Liver (tissue), 9 donors: ENCODE measurements around the gene PREX1. TPM values are rescaled to one million over a fixed set of nuclear protein-coding genes. Genes with fewer than 3 reads are reported as not detected.
A peak's percentile ranks its signal among the peaks of the same experiment; 100 is the strongest.

Experiments used
- DNase-seq: peaks from one replicate; pipeline ENCODE4 v3.0.0-alpha.2; 2017; ENCODE audit warnings: low spot score
- H3K27ac ChIP-seq, 2 donors: one replicate each; pipeline ENCODE4 v1.7.0; 2013; ENCODE audit warnings: inconsistent platforms in 2 of 2, low read length in 2 of 2, control low read depth in 1 of 2, low read depth in 1 of 2, mild to moderate bottlenecking in 1 of 2
- H3K27me3 ChIP-seq, 4 donors: one replicate each; pipeline versions ENCODE4 v1.6.1 to v1.7.0; 2013; ENCODE audit warnings: low read length in 3 of 4, inconsistent platforms in 1 of 4, mild to moderate bottlenecking in 1 of 4, moderate library complexity in 1 of 4; ENCODE audit not compliant: control insufficient read depth in 4 of 4, insufficient read depth in 4 of 4
- H3K36me3 ChIP-seq, 4 donors: one replicate each; pipeline versions ENCODE4 v1.6.1 to v1.7.0; 2013; ENCODE audit warnings: low read length in 3 of 4, mild to moderate bottlenecking in 3 of 4, low read depth in 1 of 4, moderate library complexity in 1 of 4; ENCODE audit not compliant: control insufficient read depth in 4 of 4, insufficient read depth in 3 of 4
- H3K4me1 ChIP-seq, 4 donors: one replicate each; pipeline versions ENCODE4 v1.6.1 to v1.7.0; 2013; ENCODE audit warnings: low read length in 3 of 4, mild to moderate bottlenecking in 3 of 4, moderate library complexity in 1 of 4; ENCODE audit not compliant: control insufficient read depth in 4 of 4, insufficient read depth in 4 of 4
- H3K4me3 ChIP-seq, 3 donors: one replicate each; pipeline versions ENCODE4 v1.6.1 to v1.7.0; 2013; ENCODE audit warnings: low read length in 3 of 3, control low read depth in 1 of 3, low read depth in 1 of 3, mild to moderate bottlenecking in 1 of 3
- H3K9ac ChIP-seq, 2 donors: one replicate each; pipeline ENCODE4 v1.7.0; 2013; ENCODE audit warnings: low read length in 2 of 2, mild to moderate bottlenecking in 2 of 2, moderate library complexity in 2 of 2, control low read depth in 1 of 2, low read depth in 1 of 2
- H3K9me3 ChIP-seq, 4 donors: one replicate each; pipeline versions ENCODE4 v1.6.1 to v1.7.0; 2013; ENCODE audit warnings: low read length in 3 of 4; ENCODE audit not compliant: control insufficient read depth in 4 of 4
- ATF3 ChIP-seq: IDR thresholded peaks from 2 replicates; pipeline ENCODE4 v1.6.1; 2016; ENCODE audit warnings: antibody characterized with exemption
- CTCF ChIP-seq: fragments of 150-350 bp; IDR thresholded peaks from 2 replicates; pipeline ENCODE4 v1.5.1; 2017; ENCODE audit warnings: improper control_type of control experiment, low read depth, low read length; ENCODE audit not compliant: missing input control
- EGR1 ChIP-seq, 2 donors: IDR thresholded peaks; 2 replicates each; pipeline ENCODE4 v1.6.1; 2016 to 2018; ENCODE audit warnings: antibody characterized with exemption in 2 of 2, low read depth in 2 of 2
- FOXA1 ChIP-seq: IDR thresholded peaks from 2 replicates; pipeline ENCODE4 v1.6.1; 2016; ENCODE audit warnings: antibody characterized with exemption
- FOXA2 ChIP-seq: IDR thresholded peaks from 2 replicates; pipeline ENCODE4 v1.6.1; 2016; ENCODE audit warnings: antibody characterized with exemption
- HNF4A ChIP-seq, 2 donors: conservative IDR thresholded peaks; 2 replicates each; pipeline ENCODE4 v1.6.1; 2016; ENCODE audit warnings: antibody characterized with exemption in 2 of 2, mild to moderate bottlenecking in 2 of 2
- HNF4G ChIP-seq: IDR thresholded peaks from 2 replicates; pipeline ENCODE4 v1.6.1; 2016; ENCODE audit warnings: antibody characterized with exemption
- JUND ChIP-seq, 2 donors: IDR thresholded peaks; 2 replicates each; pipeline ENCODE4 v1.6.1; 2016; ENCODE audit warnings: antibody characterized with exemption in 2 of 2
- MAX ChIP-seq: IDR thresholded peaks from 2 replicates; pipeline ENCODE4 v1.6.1; 2016; ENCODE audit warnings: antibody characterized with exemption
- NR2F2 ChIP-seq: IDR thresholded peaks from 2 replicates; pipeline ENCODE4 v1.6.1; 2016; ENCODE audit warnings: antibody characterized with exemption
- RAD21 ChIP-seq, 2 donors: IDR thresholded peaks; 2 replicates each; pipeline ENCODE4 v1.6.1; 2016; ENCODE audit warnings: antibody characterized with exemption in 2 of 2, mild to moderate bottlenecking in 2 of 2
- RXRA ChIP-seq, 2 donors: IDR thresholded peaks; 2 replicates each; pipeline ENCODE4 v1.6.1; 2017 to 2018; ENCODE audit warnings: antibody characterized with exemption in 2 of 2, mild to moderate bottlenecking in 1 of 2
- SP1 ChIP-seq: IDR thresholded peaks from 2 replicates; pipeline ENCODE4 v1.6.1; 2018; ENCODE audit warnings: antibody characterized with exemption, mild to moderate bottlenecking
- TAF1 ChIP-seq: conservative IDR thresholded peaks from 2 replicates; pipeline ENCODE4 v1.6.1; 2016; ENCODE audit warnings: antibody characterized with exemption, mild to moderate bottlenecking
- YY1 ChIP-seq: IDR thresholded peaks from 2 replicates; pipeline ENCODE4 v1.6.1; 2016; ENCODE audit warnings: antibody characterized with exemption, mild to moderate bottlenecking
- ZBTB33 ChIP-seq: IDR thresholded peaks from 2 replicates; pipeline ENCODE4 v1.6.1; 2016; ENCODE audit warnings: antibody characterized with exemption
- WGBS: extraction: QIAGEN DNeasy Blood & Tissue Kit; methylation state at CpG from one replicate; pipeline ENCODE4 v1.1.7; 2013; 5-methylcytosine and 5-hydroxymethylcytosine counted together
- polyA plus RNA-seq, 2 donors: library from polyadenylated mRNA; stranded (reverse) in 1 of 2; unstranded in 1 of 2; fragments of 200-250 nt in 1 of 2; fragments of >200 nt in 1 of 2; fragmentation: Nextera tagmentation in 1 of 2; extraction: Ambion mirVana in 1 of 2; gene quantifications; one replicate each; pipeline versions ENCODE4 v1.2.1 to v1.2.3, GENCODE V29; 2013 to 2015
- total RNA-seq, 2 donors: library from RNA; depleted of rRNA; stranded (reverse); fragments of >200 nt; gene quantifications; one replicate each; pipeline ENCODE4 v1.2.3, GENCODE V29; 2014
- donor health status: healthy.
- donor health status: healthy.
- donor health status: healthy.
- donor health status: healthy.
- donor health status: healthy.

Gene PREX1
- total and polyA plus RNA-seq, 4 donors: 2.2 to 18.0 (median 10.8) TPM

- no peak for DNase-seq
- Histone ChIP-seq H3K4me1 (peaks cover 3 to 15% (median 8%) of the 10 kb centered on the region in 4 donors), H3K27me3 (peaks cover 0 to 6% (median 0%) of the 10 kb centered on the region in 4 donors)
Measured at GRCh38 chr20:48824830-48825565, 2.8 kb downstream of the PREX1 start.

GRCh38 chr20:48823960-48824498 is 3.8 kb downstream of the PREX1 start:
- no peaks in the 10 kb centered on the region for H3K9me3 ChIP-seq
- H3K9ac ChIP-seq: no peak overlapping the region
- WGBS: 73% methylated on average over 8 of the region's 8 CpGs
- peaks cover 3 to 15% (median 8%) of the 10 kb centered on the region in 4 donors for H3K4me1 ChIP-seq
- TF ChIP-seq MAX (no peak), CTCF (no peak), EGR1 (IDR thresholded peaks at IDR 0.05; ENCODE audit: low read depth in 2 of 2) (no peak), FOXA1 (no peak), ZBTB33 (no peak), NR2F2 (no peak), TAF1 (no peak), YY1 (no peak), RAD21 (IDR thresholded peaks at IDR 0.05) (no peak)
- no peaks in the 10 kb centered on the region for H3K36me3 ChIP-seq
- H3K27ac ChIP-seq: peak overlapping the region; percentile 43 to 59
- H3K27me3 ChIP-seq: peaks cover 0 to 6% (median 0%) of the 10 kb centered on the region in 4 donors
- DNase-seq: no peak
- no peak overlapping the region for H3K4me3 ChIP-seq

More at GRCh38 chr20:48824830-48825565, 2.8 kb downstream of the PREX1 start:
- H3K36me3 ChIP-seq: no peaks in the 10 kb centered on the region
- 58% methylated on average over 12 of the region's 12 CpGs for WGBS
- peak overlapping the region; percentile 36 to 40 for H3K9ac ChIP-seq
- H3K9me3 ChIP-seq: no peaks in the 10 kb centered on the region
- H3K27ac ChIP-seq: peak overlapping the region in 1 of 2 donors; percentile 43
- TF ChIP-seq SP1 (no peak), FOXA2 (no peak), EGR1 (IDR thresholded peaks at IDR 0.05; ENCODE audit: low read depth in 2 of 2) (no peak), JUND (IDR thresholded peaks at IDR 0.05) (no peak), ATF3 (no peak)
- no peak overlapping the region for H3K4me3 ChIP-seq

GRCh38 chr20:48823476-48823875 is 4.3 kb downstream of the PREX1 start:
- Histone ChIP-seq H3K9ac (no peak overlapping the region), H3K9me3 (no peaks in the 10 kb centered on the region), H3K27me3 (peaks cover 0 to 6% (median 0%) of the 10 kb centered on the region in 4 donors), H3K27ac (peak overlapping the region in 1 of 2 donors; percentile 43), H3K4me1 (peaks cover 3 to 11% (median 6%) of the 10 kb centered on the region in 4 donors), H3K36me3 (no peaks in the 10 kb centered on the region), H3K4me3 (no peak overlapping the region)
- 95% methylated on average over 7 of the region's 7 CpGs for WGBS
- no peak for DNase-seq
- TF ChIP-seq FOXA1: no peak
- no peak for TF ChIP-seq RXRA (IDR thresholded peaks at IDR 0.05)
- TF ChIP-seq CTCF: no peak
- no peak for TF ChIP-seq NR2F2
- TF ChIP-seq ATF3: no peak
- TF ChIP-seq RAD21 (IDR thresholded peaks at IDR 0.05): no peak
- TF ChIP-seq HNF4G: no peak
- no peak for TF ChIP-seq MAX
- TF ChIP-seq HNF4A (conservative IDR thresholded peaks at IDR 0.05): no peak
